ENCODE measurements around the gene PRUNE2.
"Not testable (repeated sequence)": the region's sequence is repeated elsewhere in the genome, so short reads cannot be mapped to it uniquely, and the experiment has no call there.

PRUNE2 gene

GRCh38 chr9:76905791-76906646 lies at the start of gene PRUNE2:
PRUNE2 (minus strand) TSS chr9:76906114; CDS start chr9:76905963, 151 bp downstream.
- DNase-seq = no peak

- DNase-seq = not testable (repeated sequence)
These were observed 49.5 kb upstream of the PRUNE2 start for GRCh38 chr9:76955406-76955805.

DNA sequence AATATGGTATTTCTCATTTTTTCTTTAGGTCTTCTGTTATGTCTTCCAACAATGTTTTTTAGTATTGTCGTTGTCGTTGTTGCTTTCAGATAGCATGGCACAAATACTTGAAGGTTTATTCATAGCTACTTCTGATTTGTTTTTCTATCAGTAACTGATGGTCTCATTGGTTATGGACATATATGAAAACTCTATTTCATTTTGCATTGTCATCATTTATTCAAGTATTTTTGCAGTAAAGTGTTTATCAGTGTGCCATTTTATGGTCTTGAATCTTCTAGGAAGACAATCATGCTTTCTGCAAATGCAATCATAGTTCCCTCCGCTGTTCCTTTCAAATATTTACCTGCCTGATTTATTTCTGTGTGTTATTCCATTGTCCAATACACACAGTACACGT lies 44.0 kb upstream of the PRUNE2 start:
- no peak for DNase-seq

- no peak for DNase-seq
These were observed 38.1 kb upstream of the PRUNE2 start for GRCh38 chr9:76944011-76944410.

DNA sequence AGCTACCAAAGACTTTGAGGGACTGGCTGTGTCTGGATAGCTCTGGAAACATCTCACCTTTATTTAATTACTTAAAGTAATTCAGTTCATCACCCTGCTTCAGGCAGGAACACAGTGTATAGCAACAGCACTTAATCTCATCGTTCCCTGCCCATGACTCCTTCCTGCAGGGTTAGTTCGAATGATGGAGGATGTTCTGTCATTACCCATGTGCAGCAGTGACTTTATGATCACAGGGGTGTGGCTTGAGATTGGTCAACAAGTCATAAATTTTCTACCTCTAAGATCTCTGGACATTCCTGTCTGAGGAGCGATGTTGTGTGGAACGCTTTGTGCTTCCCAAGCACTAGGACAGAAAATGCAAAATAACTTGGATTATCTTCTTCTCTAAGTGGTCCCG lies 37.1 kb upstream of the PRUNE2 start:
- no peak for DNase-seq

DNA sequence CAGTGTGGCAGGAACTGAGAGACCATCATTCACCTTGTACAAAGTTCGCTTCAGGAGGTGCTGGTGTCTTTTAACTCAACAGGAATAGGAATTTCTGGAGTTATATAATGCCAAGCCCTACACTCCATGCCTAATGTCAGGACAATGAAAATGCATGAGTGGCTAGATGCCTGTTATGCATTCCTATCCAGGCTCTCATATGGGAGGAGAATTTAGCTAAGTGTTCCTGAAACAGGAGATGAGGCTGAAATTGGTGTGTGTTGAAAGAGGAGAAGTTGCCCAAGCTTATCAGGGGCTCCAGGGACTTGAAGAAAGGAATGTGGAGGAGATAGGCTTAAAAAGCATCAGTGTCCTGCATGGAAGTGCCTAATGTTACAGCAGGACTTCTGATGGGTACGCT lies 26.8 kb upstream of the PRUNE2 start:
- DNase-seq = no peak

GRCh38 chr9:76932265-76932664 lies 26.4 kb upstream of the PRUNE2 start:
- DNase-seq = no peak

DNA sequence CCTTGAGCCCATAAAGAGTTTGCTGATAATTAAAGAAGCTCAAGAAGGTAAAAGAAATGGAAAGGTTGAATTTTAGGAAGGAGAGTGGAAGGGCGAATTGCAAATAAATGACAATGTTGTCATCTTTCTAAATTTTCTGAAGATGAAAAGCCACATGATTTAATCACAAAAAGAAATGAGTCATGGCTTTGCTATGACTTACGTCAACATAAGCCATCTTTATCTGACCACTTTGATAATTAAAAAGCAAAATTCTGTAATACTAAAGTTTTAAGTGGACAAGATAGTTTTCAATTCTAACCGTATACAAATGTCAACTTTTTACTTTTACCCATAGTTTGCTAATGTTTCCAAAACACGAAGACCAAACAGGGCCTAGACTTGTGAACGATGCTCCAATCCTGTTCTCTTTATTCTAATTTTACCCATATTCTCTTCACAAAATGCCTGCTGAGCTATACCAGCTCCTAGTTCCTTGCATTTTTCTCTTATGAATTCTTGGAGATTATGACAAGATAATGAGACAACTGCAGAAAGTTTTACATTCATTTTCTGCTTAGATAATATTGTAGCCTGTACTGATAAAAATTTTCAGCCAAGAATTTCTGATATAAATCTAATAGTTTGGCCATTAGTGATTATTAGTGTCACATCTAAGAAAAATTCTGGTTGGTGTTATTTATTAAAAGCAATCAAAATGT lies 21.8 kb upstream of the PRUNE2 start:
- DNase-seq = no peak

DNA sequence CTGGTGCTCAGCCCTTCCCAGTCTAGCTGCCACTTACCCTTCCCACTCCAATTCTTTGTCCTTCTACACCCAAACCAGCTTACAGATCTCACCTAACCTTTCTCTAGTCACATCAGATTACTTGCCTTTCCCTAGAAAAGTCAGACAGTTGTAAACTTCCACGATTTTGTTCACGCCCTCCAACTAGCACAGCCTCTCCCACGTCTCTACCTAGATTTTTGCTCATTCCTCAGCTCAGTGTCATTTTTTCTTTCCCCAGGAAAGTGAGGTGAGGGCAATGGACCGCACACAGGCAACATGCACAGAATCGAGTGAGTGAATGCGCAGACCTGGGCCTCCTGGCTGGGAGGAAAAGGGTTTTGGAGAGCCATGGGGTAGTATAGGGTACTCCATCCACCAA lies 20.9 kb upstream of the PRUNE2 start:
- no peak for DNase-seq

GRCh38 chr9:76926324-76926741 lies 20.4 kb upstream of the PRUNE2 start:
- no peak for DNase-seq

DNA sequence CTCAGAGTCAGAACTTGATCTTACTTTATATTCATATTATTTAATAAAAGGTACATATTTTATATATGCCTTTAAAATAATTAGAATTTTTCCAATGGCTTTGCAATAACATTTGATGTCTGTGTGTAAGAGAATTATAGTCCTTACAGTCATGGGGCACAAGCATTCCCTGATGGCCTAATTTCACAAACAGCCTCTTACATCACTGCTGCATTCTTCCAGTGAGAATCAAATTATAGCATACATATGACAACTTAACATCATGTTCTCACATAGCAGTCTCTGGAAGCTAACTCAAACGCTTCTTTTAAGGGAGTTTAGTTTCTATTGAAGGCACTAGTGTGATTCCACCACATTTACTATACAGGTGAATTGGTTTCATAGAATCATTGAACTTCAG lies 15.3 kb upstream of the PRUNE2 start:
- DNase-seq = no peak

DNA sequence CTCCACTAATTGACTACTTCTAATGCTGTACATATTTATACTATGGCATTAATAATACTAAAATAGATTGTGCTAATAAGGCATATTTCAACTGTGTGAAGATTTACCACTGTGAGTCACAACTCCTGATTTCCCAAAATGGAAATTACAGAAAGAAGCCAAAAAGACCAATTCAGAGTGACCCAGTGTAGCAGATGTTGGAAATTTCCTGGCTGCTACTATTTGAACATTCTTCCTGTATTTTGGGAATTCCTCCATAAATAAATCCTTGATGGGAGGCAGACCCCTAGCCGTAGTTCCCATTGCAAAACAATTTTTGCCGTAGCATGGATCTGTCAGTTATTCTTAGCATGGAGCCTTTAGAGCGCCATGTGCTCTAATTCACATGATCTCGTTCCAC lies 11.4 kb upstream of the PRUNE2 start:
- no peak for DNase-seq

DNA sequence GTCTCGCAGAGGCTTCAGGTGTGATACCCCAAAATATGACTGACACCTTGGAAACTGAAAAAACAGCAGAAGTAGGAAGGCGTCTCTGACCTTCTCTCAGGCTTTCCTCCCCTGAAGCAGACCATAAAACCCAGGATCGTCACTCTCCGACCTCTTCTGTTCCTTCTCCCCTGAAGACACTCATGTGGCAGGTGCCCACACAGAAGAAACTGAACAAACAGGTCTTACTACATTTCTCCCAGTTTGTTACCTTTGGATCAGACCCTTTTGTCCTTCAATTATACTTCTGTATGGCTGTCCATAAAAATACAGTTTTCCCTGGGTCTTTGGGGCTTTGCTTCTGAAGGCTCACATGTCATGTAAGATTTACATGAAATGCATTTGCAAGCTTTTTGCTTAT lies 10.3 kb upstream of the PRUNE2 start:
- DNase-seq = no peak

DNA sequence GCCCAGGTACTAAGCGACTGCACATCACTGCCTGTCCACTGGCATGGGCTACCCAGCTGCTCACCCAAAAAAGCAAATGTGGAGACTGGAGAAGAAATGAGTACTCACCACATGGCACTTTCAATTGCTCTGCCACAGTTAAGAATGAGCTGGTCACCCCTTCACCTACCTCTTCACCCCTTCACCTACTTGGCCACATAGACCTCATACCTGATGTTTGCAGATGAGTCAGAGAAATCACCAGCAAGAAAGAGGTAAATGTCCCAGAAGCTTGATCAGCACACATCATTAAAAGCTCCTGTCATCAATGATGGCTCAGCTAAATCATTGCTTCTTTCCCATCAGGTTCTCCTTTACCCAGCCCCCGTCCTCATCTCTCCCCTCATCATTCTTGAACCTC lies 7.6 kb upstream of the PRUNE2 start:
- DNase-seq = no peak

- DNase-seq = no peak
These were observed 6.8 kb upstream of the PRUNE2 start for GRCh38 chr9:76912636-76913275.

- DNase-seq = no peak
These were observed 6.1 kb upstream of the PRUNE2 start for GRCh38 chr9:76911971-76912370.

DNA sequence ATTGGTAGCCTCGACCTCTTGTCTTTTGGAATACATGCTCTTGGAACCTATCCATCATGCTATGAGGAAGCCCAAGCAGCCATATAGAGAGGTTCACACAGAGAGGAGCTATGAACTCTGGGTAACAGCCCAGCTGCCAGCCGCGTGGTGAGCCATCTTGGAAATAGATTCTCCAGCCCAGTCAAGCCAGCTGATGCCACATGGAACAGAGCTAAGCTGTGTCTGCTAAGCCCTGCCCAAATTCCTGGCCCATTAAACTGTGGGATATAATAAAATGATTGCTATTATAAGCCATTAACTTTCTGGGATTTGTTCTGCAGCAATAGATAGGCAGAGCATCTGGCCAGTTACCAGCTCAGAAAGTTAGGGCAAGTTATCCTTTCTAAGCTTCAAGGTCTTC lies 4.9 kb upstream of the PRUNE2 start:
- DNase-seq = no peak

GRCh38 chr9:76906647-76906975 lies 697 bp upstream of the PRUNE2 start:
- no peak for DNase-seq

GRCh38 chr9:76904661-76905457 lies 1.1 kb downstream of the PRUNE2 start:
- DNase-seq = no peak

GRCh38 chr9:76902395-76902794 lies 3.5 kb downstream of the PRUNE2 start:
- no peak for DNase-seq

GRCh38 chr9:76901801-76902200 lies 4.1 kb downstream of the PRUNE2 start:
- DNase-seq = no peak

DNA sequence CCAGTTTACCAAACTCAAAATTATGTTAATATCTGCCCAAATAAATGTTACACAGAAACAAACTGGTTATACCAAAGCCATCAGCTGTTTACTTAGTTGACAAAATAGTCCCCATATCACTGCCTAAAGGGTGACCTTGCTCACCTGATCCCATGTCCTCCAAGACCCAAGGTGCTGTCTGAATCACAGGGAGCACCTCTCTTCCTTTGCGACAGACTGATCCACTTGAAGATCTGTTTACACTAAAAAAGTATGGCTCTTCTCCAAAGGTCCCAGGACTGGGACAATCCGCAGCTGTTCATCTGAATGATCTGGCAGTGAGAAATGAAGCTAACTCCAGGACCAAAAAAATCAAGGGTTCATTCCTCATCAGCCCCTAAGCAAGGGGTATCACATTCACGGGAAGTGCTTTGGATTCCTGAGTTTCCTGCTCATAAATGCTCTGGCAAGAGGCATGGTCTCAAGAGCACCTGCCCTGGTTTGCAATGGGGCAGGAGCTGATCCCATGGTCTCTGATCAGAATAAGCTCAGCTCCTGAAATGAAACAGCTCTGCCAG lies 5.0 kb downstream of the PRUNE2 start:
- DNase-seq = no peak

GRCh38 chr9:76898786-76899185 lies 7.1 kb downstream of the PRUNE2 start:
- DNase-seq = no peak
